GM23248 (cell line): Measurements from ENCODE around the gene SPIB. TPM values are rescaled to one million over a fixed set of nuclear protein-coding genes. Genes with fewer than 3 reads are reported as not detected.

Source experiments
- DNase-seq: peaks from one replicate; pipeline ENCODE4 v3.0.0-alpha.2; 2015
- H2AFZ ChIP-seq: fragments of 200-600 bp; sonication (generic); 2 replicates; pipeline ENCODE4 v1.6.1; 2016; ENCODE audit warnings: antibody characterized with exemption
- H3F3A ChIP-seq: fragments of 200-600 bp; sonication (generic); 2 replicates; pipeline ENCODE4 v1.6.1; 2016; ENCODE audit warnings: mild to moderate bottlenecking, antibody characterized with exemption, mixed run types; ENCODE audit not compliant: insufficient read depth
- H3K27ac ChIP-seq: fragments of 200-600 bp; sonication (generic); 2 replicates; pipeline ENCODE4 v1.5.1; 2016; ENCODE audit warnings: mild to moderate bottlenecking
- H3K27me3 ChIP-seq: fragments of 200-600 bp; sonication (generic); replicated peaks from 2 replicates; pipeline ENCODE4 v1.6.1; 2016; ENCODE audit warnings: mild to moderate bottlenecking; ENCODE audit not compliant: insufficient read depth
- H3K36me3 ChIP-seq: fragments of 200-600 bp; sonication (generic); 2 replicates; pipeline ENCODE4 v1.6.1; 2016; ENCODE audit warnings: low read depth, mild to moderate bottlenecking
- H3K4me1 ChIP-seq: fragments of 200-600 bp; sonication (generic); 2 replicates; pipeline ENCODE4 v1.6.1; 2016; ENCODE audit warnings: mild to moderate bottlenecking; ENCODE audit not compliant: insufficient read depth
- H3K4me2 ChIP-seq: fragments of 200-600 bp; sonication (generic); one replicate; pipeline ENCODE4 v1.6.1; 2016; ENCODE audit warnings: mild to moderate bottlenecking; ENCODE audit not compliant: unreplicated experiment
- H3K4me3 ChIP-seq: fragments of 200-600 bp; sonication (generic); 2 replicates; pipeline ENCODE4 v1.5.1; 2016; ENCODE audit warnings: mild to moderate bottlenecking
- H3K79me2 ChIP-seq: fragments of 200-600 bp; sonication (generic); 2 replicates; pipeline ENCODE4 v1.6.1; 2016; ENCODE audit warnings: mild to moderate bottlenecking; ENCODE audit not compliant: insufficient read depth
- H3K9ac ChIP-seq: fragments of 200-600 bp; sonication (generic); 2 replicates; pipeline ENCODE4 v1.6.1; 2016; ENCODE audit warnings: mild to moderate bottlenecking
- H3K9me2 ChIP-seq: fragments of 200-600 bp; sonication (generic); 2 replicates; pipeline ENCODE4 v1.6.1; 2016; ENCODE audit warnings: mixed run types, mild to moderate bottlenecking, moderate library complexity; ENCODE audit not compliant: insufficient read depth
- H3K9me3 ChIP-seq: fragments of 200-600 bp; sonication (generic); one replicate; pipeline ENCODE4 v1.6.1; 2017; ENCODE audit warnings: low read depth
- H4K20me1 ChIP-seq: fragments of 200-600 bp; sonication (generic); 2 replicates; pipeline ENCODE4 v1.6.0; 2016; ENCODE audit not compliant: insufficient read depth
- EZH2 ChIP-seq: fragments of 200-600 bp; sonication (generic); IDR thresholded peaks from 2 replicates; pipeline ENCODE4 v1.6.1; 2018; ENCODE audit warnings: antibody characterized with exemption, mild to moderate bottlenecking; ENCODE audit not compliant: insufficient read depth, poor library complexity, severe bottlenecking
- EZH2phosphoT487 ChIP-seq: fragments of 200-600 bp; sonication (generic); IDR thresholded peaks from 2 replicates; pipeline ENCODE4 v1.6.1; 2018; ENCODE audit warnings: antibody characterized with exemption, moderate library complexity, mild to moderate bottlenecking, low read depth; ENCODE audit not compliant: insufficient read depth
- WGBS, 2 experiments: methylation state at CpG; one replicate each; pipeline ENCODE4 v1.1.6; 2015 to 2017; ENCODE audit warnings: low lambda C conversion rate in 2 of 2, low coverage in 1 of 2; ENCODE audit errors: missing lambda C conversion rate in 2 of 2; 5-methylcytosine and 5-hydroxymethylcytosine counted together
- in situ Hi-C: fragments of 300-500 bp; cut with MboI; formaldehyde crosslinking; loops from 2 replicates; pipeline ENCODE4 v1.15.0; 2020
- polyA plus RNA-seq: library from polyadenylated mRNA; unstranded; fragments of >200 nt; fragmentation: Nextera tagmentation; extraction: Ambion mirVana; gene quantifications from 2 replicates; pipeline ENCODE4 v1.2.1, GENCODE V29; 2016
- total RNA-seq: library from RNA; depleted of rRNA; stranded (reverse); fragments of >200 nt; shearing (Covaris generic); gene quantifications from 2 replicates; pipeline ENCODE4 v1.2.3, GENCODE V29; 2014

The SPIB gene
- total and polyA plus RNA-seq, 2 experiments from 2014 or later, result not detected

- no peak for TF ChIP-seq EZH2
- TF ChIP-seq EZH2phosphoT487, result no peak
- Histone ChIP-seq H3K9me3 (no peaks in the 10 kb centered on the region), H3K4me2 (no peak overlapping the region), H3K4me3 (no peak overlapping the region), H3K9me2 (no peaks in the 10 kb centered on the region), H3K27me3 (no peaks in the 10 kb centered on the region), H3K79me2 (no peaks in the 10 kb centered on the region), H3K36me3 (no peaks in the 10 kb centered on the region), H3K4me1 (no peaks in the 10 kb centered on the region), H2AFZ (no peak overlapping the region), H4K20me1 (no peaks in the 10 kb centered on the region), H3F3A (no peaks in the 10 kb centered on the region), H3K27ac (no peak overlapping the region), H3K9ac (no peak overlapping the region)
- DNase-seq, result no peak
- in situ Hi-C loops, result no loop called here
- 99% methylated on average over 17 of the region's 17 CpGs for WGBS, 2 experiments
These were observed 9.4 kb upstream of the SPIB start for GRCh38 chr19:50409347-50409746.

GRCh38 chr19:50410109-50410508 lies 8.6 kb upstream of the SPIB start:
- Histone ChIP-seq H3K79me2 (no peaks in the 10 kb centered on the region), H3K9me3 (no peaks in the 10 kb centered on the region), H3K4me2 (no peak overlapping the region), H3K9ac (no peak overlapping the region), H3F3A (no peaks in the 10 kb centered on the region), H3K36me3 (no peaks in the 10 kb centered on the region), H3K4me1 (no peaks in the 10 kb centered on the region), H2AFZ (no peak overlapping the region), H4K20me1 (no peaks in the 10 kb centered on the region), H3K27me3 (no peaks in the 10 kb centered on the region), H3K4me3 (no peak overlapping the region), H3K9me2 (no peaks in the 10 kb centered on the region), H3K27ac (no peak overlapping the region)
- TF ChIP-seq EZH2 (no peak), EZH2phosphoT487 (no peak)
- DNase-seq, result no peak
- in situ Hi-C loops, result no loop called here
- WGBS, 2 experiments, result 93 to 94% methylated on average over 10 of the region's 10 CpGs

- Histone ChIP-seq H3K27me3 (no peaks in the 10 kb centered on the region), H3F3A (no peaks in the 10 kb centered on the region), H3K9me3 (no peaks in the 10 kb centered on the region), H4K20me1 (no peaks in the 10 kb centered on the region), H3K27ac (no peak overlapping the region), H3K9me2 (no peaks in the 10 kb centered on the region), H3K9ac (no peak overlapping the region), H3K36me3 (no peaks in the 10 kb centered on the region), H3K4me3 (no peak overlapping the region), H3K79me2 (no peaks in the 10 kb centered on the region), H2AFZ (no peak overlapping the region), H3K4me1 (no peaks in the 10 kb centered on the region), H3K4me2 (no peak overlapping the region)
- TF ChIP-seq EZH2phosphoT487, result no peak
- TF ChIP-seq EZH2, result no peak
- DNase-seq, result no peak
- 94 to 100% methylated on average over 2 of the region's 2 CpGs for WGBS, 2 experiments
- in situ Hi-C loops, result no loop called here
These were observed 6.3 kb upstream of the SPIB start for GRCh38 chr19:50412419-50412818.

GRCh38 chr19:50413096-50413495 lies 5.6 kb upstream of the SPIB start:
- H3K9me3 ChIP-seq, result no peaks in the 10 kb centered on the region
- H3K36me3 ChIP-seq, result no peaks in the 10 kb centered on the region
- no peak overlapping the region for H2AFZ ChIP-seq
- H3K4me2 ChIP-seq, result no peak overlapping the region
- no peak overlapping the region for H3K27ac ChIP-seq
- no peak for TF ChIP-seq EZH2
- no peak for TF ChIP-seq EZH2phosphoT487
- no peaks in the 10 kb centered on the region for H3K4me1 ChIP-seq
- H3K9ac ChIP-seq, result no peak overlapping the region
- WGBS, 2 experiments, result 97% methylated on average over 13 of the region's 13 CpGs
- H3K79me2 ChIP-seq, result no peaks in the 10 kb centered on the region
- no peak for DNase-seq
- in situ Hi-C loops, result no loop called here
- H3K27me3 ChIP-seq, result no peaks in the 10 kb centered on the region
- H3K9me2 ChIP-seq, result no peaks in the 10 kb centered on the region
- H3F3A ChIP-seq, result no peaks in the 10 kb centered on the region
- H4K20me1 ChIP-seq, result no peaks in the 10 kb centered on the region
- no peak overlapping the region for H3K4me3 ChIP-seq

- H2AFZ ChIP-seq, result no peak overlapping the region
- no peak overlapping the region for H3K4me2 ChIP-seq
- no peaks in the 10 kb centered on the region for H3K4me1 ChIP-seq
- H3K79me2 ChIP-seq, result no peaks in the 10 kb centered on the region
- H3K9me3 ChIP-seq, result no peaks in the 10 kb centered on the region
- TF ChIP-seq EZH2phosphoT487 (no peak), EZH2 (no peak)
- peaks cover 2% of the 10 kb centered on the region; the same call in 1 of the 2 replicates for H3K27me3 ChIP-seq
- no peaks in the 10 kb centered on the region for H3F3A ChIP-seq
- no peak for DNase-seq
- no peaks in the 10 kb centered on the region for H3K9me2 ChIP-seq
- H4K20me1 ChIP-seq, result no peaks in the 10 kb centered on the region
- in situ Hi-C loops, result no loop called here
- H3K9ac ChIP-seq, result no peak overlapping the region
- no peak overlapping the region for H3K4me3 ChIP-seq
- H3K36me3 ChIP-seq, result no peaks in the 10 kb centered on the region
- H3K27ac ChIP-seq, result no peak overlapping the region
- 99% methylated on average over 20 to 21 of the region's 21 CpGs for WGBS, 2 experiments
These were observed 5.2 kb upstream of the SPIB start for GRCh38 chr19:50413531-50413930.
